HepG2 (cell line): ENCODE measurements around the gene PPIP5K2. TPM values are rescaled to one million over a fixed set of nuclear protein-coding genes. Genes with fewer than 3 reads are reported as not detected.

Experiments
- ATAC-seq: fragments of 200-7000 bp; cut with Tn5 transposase; 3 replicates; pipeline ENCODE4 v1.9.1; 2020; ENCODE audit warnings: mild to moderate bottlenecking, moderate library complexity
- BruUV-seq: library from RNA; stranded (reverse); fragments of 400-500 nt; replicated peaks from 2 replicates; lab custom pipeline; 2021; lab: Mats Ljungman, UMichigan
- CTCF ChIA-PET: fragments of 300-600 bp; formaldehyde crosslinking; extraction: SDS; loops from one replicate; lab custom pipeline; 2021; ENCODE audit warnings: low total read pairs, inconsistent platforms, low intra/inter-chr PET ratio; lab: Yijun Ruan, JAX
- POLR2A ChIA-PET: fragments of 350-600 bp; sonication (Branson Sonifier 250); formaldehyde crosslinking; loops from one replicate; lab custom pipeline; 2020; ENCODE audit warnings: antibody characterized with exemption, inconsistent platforms; lab: Yijun Ruan, JAX
- DNase-seq: peaks from one replicate; pipeline ENCODE4 v3.0.0-alpha.2; 2015; ENCODE audit warnings: low spot score
- FAIRE-seq: peaks from 3 replicates; lab custom pipeline; 2011; peaks lifted over from hg19 to GRCh38; lab: Jason Lieb, UNC
- H2AFZ ChIP-seq: one replicate; pipeline ENCODE4 v1.6.1; 2011; ENCODE audit warnings: low read length, inconsistent platforms
- H3K27ac ChIP-seq: fragments of 300-600 bp; 3 replicates; pipeline ENCODE4 v1.8.0; 2011; ENCODE audit warnings: mixed run types, mild to moderate bottlenecking, mixed read lengths, low read length, inconsistent platforms; ENCODE audit not compliant: insufficient read depth; ENCODE audit errors: extremely low read length
- H3K27me3 ChIP-seq, 2 experiments: fragments of 200-600 bp in 1 of 2; 2 replicates in 1 of 2; 3 replicates in 1 of 2; pipeline versions ENCODE4 v1.6.0 to v1.8.0; 2011; ENCODE audit warnings: low read length in 2 of 2, mild to moderate bottlenecking in 2 of 2, moderate library complexity in 2 of 2, inconsistent platforms in 1 of 2; ENCODE audit not compliant: insufficient read depth in 2 of 2, control insufficient read depth in 1 of 2
- H3K36me3 ChIP-seq, 2 experiments: fragments of 200-600 bp in 1 of 2; replicated peaks in 1 of 2; 2 replicates in 1 of 2; 3 replicates in 1 of 2; pipeline versions ENCODE4 v1.5.1 to v1.8.0; 2011; ENCODE audit warnings: low read length in 2 of 2, inconsistent platforms in 1 of 2; ENCODE audit not compliant: insufficient read depth in 2 of 2, control insufficient read depth in 1 of 2
- H3K4me1 ChIP-seq: 2 replicates; pipeline ENCODE4 v1.5.1; 2012; ENCODE audit warnings: low read length, inconsistent platforms; ENCODE audit not compliant: insufficient read depth
- H3K4me2 ChIP-seq: 2 replicates; pipeline ENCODE4 v1.6.0; 2011; ENCODE audit warnings: low read depth, low read length, inconsistent platforms
- H3K4me3 ChIP-seq, 3 experiments: fragments of 200-600 bp in 1 of 3; sonication (generic), shearing (Covaris generic) in 1 of 3; replicated peaks in 1 of 3; 2 replicates each; pipeline ENCODE4 v1.5.1; 2011 to 2016; ENCODE audit warnings: low read length in 3 of 3, inconsistent platforms in 2 of 3, low read depth in 2 of 3, mild to moderate bottlenecking in 2 of 3, control low read depth in 1 of 3, mixed read lengths in 1 of 3; ENCODE audit not compliant: insufficient read depth in 1 of 3
- H3K79me2 ChIP-seq: one replicate; pipeline ENCODE4 v1.6.1; 2011; ENCODE audit warnings: low read length, inconsistent platforms; ENCODE audit not compliant: insufficient read depth
- H3K9ac ChIP-seq: 2 replicates; pipeline ENCODE4 v1.6.0; 2011; ENCODE audit warnings: mild to moderate bottlenecking, low read depth, low read length, inconsistent platforms; ENCODE audit not compliant: insufficient read depth
- H3K9me3 ChIP-seq: 2 replicates; pipeline ENCODE4 v1.5.1; 2012; ENCODE audit warnings: mild to moderate bottlenecking, low read length
- H4K20me1 ChIP-seq: 2 replicates; pipeline ENCODE4 v1.6.0; 2011; ENCODE audit warnings: inconsistent platforms, mild to moderate bottlenecking, low read length, moderate library complexity; ENCODE audit not compliant: insufficient read depth
- ZNF17 ChIP-seq: sonication (generic); formaldehyde crosslinking; IDR thresholded peaks from 2 replicates; pipeline ENCODE4 v1.5.0; 2020; ENCODE audit warnings: mild to moderate bottlenecking, missing genetic modification reagents
- whole genome bisulfite sequencing: methylation state at CpG from one replicate; pipeline ENCODE4 v1.1.6; 2017; ENCODE audit warnings: low lambda C conversion rate; 5-methylcytosine and 5-hydroxymethylcytosine counted together
- in situ Hi-C: cut with HindIII; loops from 2 replicates; pipeline ENCODE4 v1.10.0; 2017; ENCODE audit warnings: low pct_unique_long_range_greater_than_20kb; ENCODE audit not compliant: extremely low pct_ligation_motif_present
- intact Hi-C: fragments of 100-400 bp; cut with micrococcal nuclease; formaldehyde crosslinking; loops from one replicate; pipeline ENCODE4 v1.10.0; 2022; ENCODE audit not compliant: unreplicated experiment
- polyA plus RNA-seq, 8 experiments: library from polyadenylated mRNA; depleted of rRNA in 3 of 8; stranded (reverse) in 7 of 8; unstranded in 1 of 8; fragments of >200 nt; fragmentation: Illumina TruSeq in 4 of 8; extraction: Trizol in 4 of 8; gene quantifications; 2 replicates each; pipeline versions ENCODE4 v1.2.1 to v1.2.3, GENCODE V29; 2011 to 2016; ENCODE audit warnings: low read depth in 4 of 8, missing spikeins in 1 of 8, mixed read lengths in 1 of 8; ENCODE audit not compliant: insufficient read depth in 1 of 8
- total RNA-seq, 5 experiments: library from RNA; depleted of rRNA; stranded (reverse); fragments of >200 nt; fragmentation: Illumina TruSeq; extraction: Trizol; gene quantifications; 2 replicates each; pipeline ENCODE4 v1.2.3, GENCODE V29; 2016; ENCODE audit warnings: low read depth in 1 of 5
- TF ChIP-seq, protein P1 (sequence below): sonication (generic); formaldehyde crosslinking; IDR thresholded peaks from 2 replicates; pipeline ENCODE4 v1.8.1; 2022; ENCODE audit warnings: low read depth, mild to moderate bottlenecking, missing genetic modification reagents
- TF ChIP-seq, protein P2 (sequence below): sonication (generic); formaldehyde crosslinking; IDR thresholded peaks from 2 replicates; pipeline ENCODE4 v1.4.0; 2020; ENCODE audit warnings: missing genetic modification reagents, borderline replicate concordance
- TF ChIP-seq, protein P3 (sequence below): sonication (generic); formaldehyde crosslinking; IDR thresholded peaks from 2 replicates; pipeline ENCODE4 v1.4.0; 2020; ENCODE audit warnings: missing genetic modification reagents, mild to moderate bottlenecking, borderline replicate concordance
- TF ChIP-seq, protein P4 (sequence below): sonication (generic); formaldehyde crosslinking; IDR thresholded peaks from 2 replicates; pipeline ENCODE4 v1.9.0; 2021; ENCODE audit warnings: missing genetic modification reagents, borderline replicate concordance
- TF ChIP-seq, protein P5 (sequence below): sonication (generic); formaldehyde crosslinking; IDR thresholded peaks from 2 replicates; pipeline ENCODE4 v1.8.0; 2023; ENCODE audit warnings: mild to moderate bottlenecking, missing genetic modification reagents

Gene PPIP5K2
- total and polyA plus RNA-seq, 2 of the 13 experiments (the other 11 are each of a cell fraction or from before 2014, with no cell fraction given), result 19.7 to 45.6 TPM

DNA sequence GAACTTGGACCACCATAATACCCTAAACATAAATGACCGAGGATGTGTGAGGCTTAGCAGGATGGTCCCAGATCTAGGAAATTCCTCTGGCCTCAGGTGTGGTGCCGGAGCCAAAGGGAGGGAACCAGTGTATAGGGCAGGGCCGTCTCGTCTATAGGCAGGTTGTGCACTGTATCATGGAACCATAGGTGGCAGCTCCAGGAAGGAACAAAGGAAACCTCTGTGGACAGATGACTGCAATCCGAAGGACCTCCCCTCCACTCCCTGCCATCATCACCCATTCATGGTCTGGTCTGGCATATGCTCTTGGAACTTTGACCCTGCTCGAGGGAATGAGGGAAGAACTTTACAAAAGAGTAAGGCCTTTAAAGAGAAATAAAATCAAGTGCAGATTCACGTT is 135.6 kb downstream of the PPIP5K2 start:
- DNase-seq (peak; percentile 16), ATAC-seq (peak; percentile 6; the same call in 1 of the 3 replicates), FAIRE-seq (no peak)
- ChIA-PET CTCF (interaction anchor here (1.1 kb wide), 1 partner anchor 220 kb away, joined by 3 read pairs; no protein-coding TSS in a partner anchor), POLR2A (no interaction called here)
- in situ Hi-C loops, result no loop called here
- intact Hi-C loops, result loop anchor here (1.0 to 10.0 kb wide), 2 partner anchors 119 to 220 kb away; no protein-coding TSS in a partner anchor
- H3K4me2 ChIP-seq, result peak overlapping the region; percentile 81
- TF ChIP-seq, protein P1, sequence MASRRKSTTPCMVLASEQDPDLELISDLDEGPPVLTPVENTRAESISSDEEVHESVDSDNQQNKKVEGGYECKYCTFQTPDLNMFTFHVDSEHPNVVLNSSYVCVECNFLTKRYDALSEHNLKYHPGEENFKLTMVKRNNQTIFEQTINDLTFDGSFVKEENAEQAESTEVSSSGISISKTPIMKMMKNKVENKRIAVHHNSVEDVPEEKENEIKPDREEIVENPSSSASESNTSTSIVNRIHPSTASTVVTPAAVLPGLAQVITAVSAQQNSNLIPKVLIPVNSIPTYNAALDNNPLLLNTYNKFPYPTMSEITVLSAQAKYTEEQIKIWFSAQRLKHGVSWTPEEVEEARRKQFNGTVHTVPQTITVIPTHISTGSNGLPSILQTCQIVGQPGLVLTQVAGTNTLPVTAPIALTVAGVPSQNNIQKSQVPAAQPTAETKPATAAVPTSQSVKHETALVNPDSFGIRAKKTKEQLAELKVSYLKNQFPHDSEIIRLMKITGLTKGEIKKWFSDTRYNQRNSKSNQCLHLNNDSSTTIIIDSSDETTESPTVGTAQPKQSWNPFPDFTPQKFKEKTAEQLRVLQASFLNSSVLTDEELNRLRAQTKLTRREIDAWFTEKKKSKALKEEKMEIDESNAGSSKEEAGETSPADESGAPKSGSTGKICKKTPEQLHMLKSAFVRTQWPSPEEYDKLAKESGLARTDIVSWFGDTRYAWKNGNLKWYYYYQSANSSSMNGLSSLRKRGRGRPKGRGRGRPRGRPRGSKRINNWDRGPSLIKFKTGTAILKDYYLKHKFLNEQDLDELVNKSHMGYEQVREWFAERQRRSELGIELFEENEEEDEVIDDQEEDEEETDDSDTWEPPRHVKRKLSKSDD (CRISPR knock-in tag), result no peak
- TF ChIP-seq, protein P2, sequence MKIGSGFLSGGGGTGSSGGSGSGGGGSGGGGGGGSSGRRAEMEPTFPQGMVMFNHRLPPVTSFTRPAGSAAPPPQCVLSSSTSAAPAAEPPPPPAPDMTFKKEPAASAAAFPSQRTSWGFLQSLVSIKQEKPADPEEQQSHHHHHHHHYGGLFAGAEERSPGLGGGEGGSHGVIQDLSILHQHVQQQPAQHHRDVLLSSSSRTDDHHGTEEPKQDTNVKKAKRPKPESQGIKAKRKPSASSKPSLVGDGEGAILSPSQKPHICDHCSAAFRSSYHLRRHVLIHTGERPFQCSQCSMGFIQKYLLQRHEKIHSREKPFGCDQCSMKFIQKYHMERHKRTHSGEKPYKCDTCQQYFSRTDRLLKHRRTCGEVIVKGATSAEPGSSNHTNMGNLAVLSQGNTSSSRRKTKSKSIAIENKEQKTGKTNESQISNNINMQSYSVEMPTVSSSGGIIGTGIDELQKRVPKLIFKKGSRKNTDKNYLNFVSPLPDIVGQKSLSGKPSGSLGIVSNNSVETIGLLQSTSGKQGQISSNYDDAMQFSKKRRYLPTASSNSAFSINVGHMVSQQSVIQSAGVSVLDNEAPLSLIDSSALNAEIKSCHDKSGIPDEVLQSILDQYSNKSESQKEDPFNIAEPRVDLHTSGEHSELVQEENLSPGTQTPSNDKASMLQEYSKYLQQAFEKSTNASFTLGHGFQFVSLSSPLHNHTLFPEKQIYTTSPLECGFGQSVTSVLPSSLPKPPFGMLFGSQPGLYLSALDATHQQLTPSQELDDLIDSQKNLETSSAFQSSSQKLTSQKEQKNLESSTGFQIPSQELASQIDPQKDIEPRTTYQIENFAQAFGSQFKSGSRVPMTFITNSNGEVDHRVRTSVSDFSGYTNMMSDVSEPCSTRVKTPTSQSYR (CRISPR knock-in tag), result no peak
- TF ChIP-seq ZNF17 (CRISPR knock-in tag), result no peak
- TF ChIP-seq, protein P3, sequence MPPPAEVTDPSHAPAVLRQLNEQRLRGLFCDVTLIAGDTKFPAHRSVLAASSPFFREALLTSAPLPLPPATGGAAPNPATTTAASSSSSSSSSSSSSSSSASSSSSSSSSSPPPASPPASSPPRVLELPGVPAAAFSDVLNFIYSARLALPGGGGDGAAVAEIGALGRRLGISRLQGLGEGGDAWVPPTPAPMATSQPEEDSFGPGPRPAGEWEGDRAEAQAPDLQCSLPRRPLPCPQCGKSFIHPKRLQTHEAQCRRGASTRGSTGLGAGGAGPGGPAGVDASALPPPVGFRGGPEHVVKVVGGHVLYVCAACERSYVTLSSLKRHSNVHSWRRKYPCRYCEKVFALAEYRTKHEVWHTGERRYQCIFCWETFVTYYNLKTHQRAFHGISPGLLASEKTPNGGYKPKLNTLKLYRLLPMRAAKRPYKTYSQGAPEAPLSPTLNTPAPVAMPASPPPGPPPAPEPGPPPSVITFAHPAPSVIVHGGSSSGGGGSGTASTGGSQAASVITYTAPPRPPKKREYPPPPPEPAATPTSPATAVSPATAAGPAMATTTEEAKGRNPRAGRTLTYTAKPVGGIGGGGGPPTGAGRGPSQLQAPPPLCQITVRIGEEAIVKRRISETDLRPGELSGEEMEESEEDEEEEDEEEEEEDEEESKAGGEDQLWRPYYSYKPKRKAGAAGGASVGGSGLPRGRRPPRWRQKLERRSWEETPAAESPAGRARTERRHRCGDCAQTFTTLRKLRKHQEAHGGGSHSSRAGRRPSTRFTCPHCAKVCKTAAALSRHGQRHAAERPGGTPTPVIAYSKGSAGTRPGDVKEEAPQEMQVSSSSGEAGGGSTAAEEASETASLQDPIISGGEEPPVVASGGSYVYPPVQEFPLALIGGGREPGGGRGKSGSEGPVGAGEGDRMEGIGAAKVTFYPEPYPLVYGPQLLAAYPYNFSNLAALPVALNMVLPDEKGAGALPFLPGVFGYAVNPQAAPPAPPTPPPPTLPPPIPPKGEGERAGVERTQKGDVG, result no peak
- TF ChIP-seq, protein P4, sequence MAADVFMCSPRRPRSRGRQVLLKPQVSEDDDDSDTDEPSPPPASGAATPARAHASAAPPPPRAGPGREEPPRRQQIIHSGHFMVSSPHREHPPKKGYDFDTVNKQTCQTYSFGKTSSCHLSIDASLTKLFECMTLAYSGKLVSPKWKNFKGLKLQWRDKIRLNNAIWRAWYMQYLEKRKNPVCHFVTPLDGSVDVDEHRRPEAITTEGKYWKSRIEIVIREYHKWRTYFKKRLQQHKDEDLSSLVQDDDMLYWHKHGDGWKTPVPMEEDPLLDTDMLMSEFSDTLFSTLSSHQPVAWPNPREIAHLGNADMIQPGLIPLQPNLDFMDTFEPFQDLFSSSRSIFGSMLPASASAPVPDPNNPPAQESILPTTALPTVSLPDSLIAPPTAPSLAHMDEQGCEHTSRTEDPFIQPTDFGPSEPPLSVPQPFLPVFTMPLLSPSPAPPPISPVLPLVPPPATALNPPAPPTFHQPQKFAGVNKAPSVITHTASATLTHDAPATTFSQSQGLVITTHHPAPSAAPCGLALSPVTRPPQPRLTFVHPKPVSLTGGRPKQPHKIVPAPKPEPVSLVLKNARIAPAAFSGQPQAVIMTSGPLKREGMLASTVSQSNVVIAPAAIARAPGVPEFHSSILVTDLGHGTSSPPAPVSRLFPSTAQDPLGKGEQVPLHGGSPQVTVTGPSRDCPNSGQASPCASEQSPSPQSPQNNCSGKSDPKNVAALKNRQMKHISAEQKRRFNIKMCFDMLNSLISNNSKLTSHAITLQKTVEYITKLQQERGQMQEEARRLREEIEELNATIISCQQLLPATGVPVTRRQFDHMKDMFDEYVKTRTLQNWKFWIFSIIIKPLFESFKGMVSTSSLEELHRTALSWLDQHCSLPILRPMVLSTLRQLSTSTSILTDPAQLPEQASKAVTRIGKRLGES (CRISPR knock-in tag), result no peak
- TF ChIP-seq, protein P5, sequence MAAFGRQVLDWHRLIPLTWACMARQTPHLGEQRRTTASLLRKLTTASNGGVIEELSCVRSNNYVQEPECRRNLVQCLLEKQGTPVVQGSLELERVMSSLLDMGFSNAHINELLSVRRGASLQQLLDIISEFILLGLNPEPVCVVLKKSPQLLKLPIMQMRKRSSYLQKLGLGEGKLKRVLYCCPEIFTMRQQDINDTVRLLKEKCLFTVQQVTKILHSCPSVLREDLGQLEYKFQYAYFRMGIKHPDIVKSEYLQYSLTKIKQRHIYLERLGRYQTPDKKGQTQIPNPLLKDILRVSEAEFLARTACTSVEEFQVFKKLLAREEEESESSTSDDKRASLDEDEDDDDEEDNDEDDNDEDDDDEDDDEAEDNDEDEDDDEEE (CRISPR knock-in tag), result no peak
- WGBS, result 17% methylated on average over 7 of the region's 7 CpGs
- H4K20me1 ChIP-seq, result no peaks in the 10 kb centered on the region
- peak overlapping the region; percentile 26; the same call in 1 of the 2 replicates for H3K9ac ChIP-seq
- H3K36me3 ChIP-seq, result no peaks in the 10 kb centered on the region
- peaks cover 5% of the 10 kb centered on the region for H3K79me2 ChIP-seq
- H3K27ac ChIP-seq, result no peak overlapping the region
- H3K27me3 ChIP-seq, result peaks cover 0 to 3% of the 10 kb centered on the region in 2 experiments; a peak in 1 of 5 replicates
- peaks cover 14% of the 10 kb centered on the region for H3K4me1 ChIP-seq
- peak overlapping the region; percentile 90 for H2AFZ ChIP-seq
- no TSS peak for BruUV-seq
- H3K4me3 ChIP-seq, result peak overlapping the region in 2 of 3 experiments; percentile 31 to 50; a peak in 3 of 6 replicates
- no peaks in the 10 kb centered on the region for H3K9me3 ChIP-seq
